IPS DF 6.9 (cell line): ENCODE data around the gene UBR1.

ENCODE experiments used
- DNase-seq: peaks from one replicate; pipeline ENCODE4 v3.0.0-alpha.2; 2013; ENCODE audit warnings: low read depth, low spot score
- H3K27ac ChIP-seq: one replicate; pipeline ENCODE4 v1.5.1; 2013; ENCODE audit warnings: low read length, control low read depth
- H3K27me3 ChIP-seq: 2 replicates; pipeline ENCODE4 v1.6.1; 2013; ENCODE audit warnings: mild to moderate bottlenecking, low read length; ENCODE audit not compliant: control insufficient read depth, insufficient read depth
- H3K36me3 ChIP-seq: 2 replicates; pipeline ENCODE4 v1.6.1; 2013; ENCODE audit warnings: low read length; ENCODE audit not compliant: control insufficient read depth, insufficient read depth
- H3K4me1 ChIP-seq: 2 replicates; pipeline ENCODE4 v1.6.1; 2013; ENCODE audit warnings: low read length; ENCODE audit not compliant: control insufficient read depth, insufficient read depth
- H3K4me3 ChIP-seq: 2 replicates; pipeline ENCODE4 v1.5.1; 2013; ENCODE audit warnings: mild to moderate bottlenecking, low read length
- H3K9me3 ChIP-seq: 2 replicates; pipeline ENCODE4 v1.6.1; 2013; ENCODE audit warnings: low read length, inconsistent platforms; ENCODE audit not compliant: control insufficient read depth, insufficient read depth
- WGBS: extraction: QIAGEN DNeasy Blood & Tissue Kit; methylation state at CpG from one replicate; pipeline ENCODE4 v1.1.7; 2013; ENCODE audit warnings: mixed read lengths, missing lambda C conversion rate; ENCODE audit not compliant: insufficient read length, insufficient coverage; 5-methylcytosine and 5-hydroxymethylcytosine counted together

The UBR1 gene

GRCh38 chr15:42937143-42937542 lies 168.7 kb downstream of the UBR1 start:
- no peaks in the 10 kb centered on the region for H3K36me3 ChIP-seq
- H3K9me3 ChIP-seq: no peaks in the 10 kb centered on the region
- no peak overlapping the region for H3K27ac ChIP-seq
- H3K4me3 ChIP-seq: no peak overlapping the region
- H3K4me1 ChIP-seq: no peaks in the 10 kb centered on the region
- DNase-seq: no peak
- no peaks in the 10 kb centered on the region for H3K27me3 ChIP-seq

- no peaks in the 10 kb centered on the region for H3K36me3 ChIP-seq
- no CpG with 5 or more reads among the region's 7 CpGs for WGBS
- no peak for DNase-seq
- H3K27ac ChIP-seq: no peak overlapping the region
- no peaks in the 10 kb centered on the region for H3K27me3 ChIP-seq
- no peaks in the 10 kb centered on the region for H3K9me3 ChIP-seq
- H3K4me1 ChIP-seq: no peaks in the 10 kb centered on the region
- no peak overlapping the region for H3K4me3 ChIP-seq
Measured at GRCh38 chr15:42933886-42934667, 171.8 kb downstream of the UBR1 start.

- H3K4me1 ChIP-seq: no peaks in the 10 kb centered on the region
Measured at GRCh38 chr15:42932833-42933515, 172.9 kb downstream of the UBR1 start.

GRCh38 chr15:42931702-42932486 lies 173.9 kb downstream of the UBR1 start:
- H3K4me1 ChIP-seq: no peaks in the 10 kb centered on the region
- H3K36me3 ChIP-seq: no peaks in the 10 kb centered on the region
- no peaks in the 10 kb centered on the region for H3K27me3 ChIP-seq
- DNase-seq: no peak
- no peak overlapping the region for H3K4me3 ChIP-seq
- H3K9me3 ChIP-seq: no peaks in the 10 kb centered on the region
- H3K27ac ChIP-seq: no peak overlapping the region
- no CpG with 5 or more reads among the region's 7 CpGs for WGBS

More at GRCh38 chr15:42932833-42933515, 172.9 kb downstream of the UBR1 start:
- H3K27ac ChIP-seq: no peak overlapping the region
- H3K27me3 ChIP-seq: no peaks in the 10 kb centered on the region
- H3K4me3 ChIP-seq: no peak overlapping the region
- no peaks in the 10 kb centered on the region for H3K9me3 ChIP-seq
- H3K36me3 ChIP-seq: no peaks in the 10 kb centered on the region
- no peak for DNase-seq
- WGBS: no CpG with 5 or more reads among the region's 2 CpGs

- Histone ChIP-seq H3K9me3 (no peaks in the 10 kb centered on the region), H3K4me1 (no peaks in the 10 kb centered on the region), H3K27ac (no peak overlapping the region), H3K4me3 (no peak overlapping the region), H3K36me3 (no peaks in the 10 kb centered on the region), H3K27me3 (no peaks in the 10 kb centered on the region)
- WGBS: no CpG with 5 or more reads among the region's 2 CpGs
- no peak for DNase-seq
Measured at GRCh38 chr15:42929306-42929848, 176.5 kb downstream of the UBR1 start.

GRCh38 chr15:42921342-42921731 lies 184.5 kb downstream of the UBR1 start:
- no peaks in the 10 kb centered on the region for H3K36me3 ChIP-seq
- WGBS: no CpG with 5 or more reads among the region's 19 CpGs
- no peaks in the 10 kb centered on the region for H3K9me3 ChIP-seq
- H3K27ac ChIP-seq: no peak overlapping the region
- DNase-seq: no peak
- H3K4me1 ChIP-seq: no peaks in the 10 kb centered on the region
- no peaks in the 10 kb centered on the region for H3K27me3 ChIP-seq
- H3K4me3 ChIP-seq: peak overlapping the region; percentile 36; the same call in 1 of the 2 replicates

- DNase-seq: peak; percentile 98
- Histone ChIP-seq H3K4me1 (no peaks in the 10 kb centered on the region), H3K27ac (no peak within 1 kb of the TSS), H3K27me3 (no peaks in the 10 kb centered on the region), H3K9me3 (no peaks in the 10 kb centered on the region), H3K4me3 (peak within 1 kb of the TSS; percentile 63), H3K36me3 (no peaks in the 10 kb centered on the region)
- WGBS: no CpG with 5 or more reads among the region's 72 CpGs
Measured at GRCh38 chr15:42920519-42921341, 185.1 kb downstream of the UBR1 start, which contains the start of gene TTBK2. Gene TTBK2, minus strand, starts transcription at chr15:42920778. Its CDS starts 42,161 bp downstream, at chr15:42878617.

- DNase-seq: no peak
- H3K36me3 ChIP-seq: no peaks in the 10 kb centered on the region
- no peaks in the 10 kb centered on the region for H3K9me3 ChIP-seq
- WGBS: no CpG with 5 or more reads among the region's 40 CpGs
- H3K27ac ChIP-seq: no peak overlapping the region
- H3K4me1 ChIP-seq: no peaks in the 10 kb centered on the region
- H3K27me3 ChIP-seq: no peaks in the 10 kb centered on the region
- peak overlapping the region; percentile 63 for H3K4me3 ChIP-seq
Measured at GRCh38 chr15:42919799-42920518, 185.9 kb downstream of the UBR1 start.

GRCh38 chr15:42919308-42919707 lies 186.5 kb downstream of the UBR1 start:
- H3K27me3 ChIP-seq: no peaks in the 10 kb centered on the region
- H3K27ac ChIP-seq: no peak overlapping the region
- WGBS: no CpG with 5 or more reads among the region's 2 CpGs
- no peaks in the 10 kb centered on the region for H3K4me1 ChIP-seq
- H3K9me3 ChIP-seq: no peaks in the 10 kb centered on the region
- no peak overlapping the region for H3K4me3 ChIP-seq
- no peaks in the 10 kb centered on the region for H3K36me3 ChIP-seq
- DNase-seq: no peak
